OCI-LY3 (cell line): ENCODE results near the gene IL12B.
"Not testable (repeated sequence)": the region's sequence is repeated elsewhere in the genome, so short reads cannot be mapped to it uniquely, and the experiment has no call there.

Experiments used
- H2AFZ ChIP-seq: fragments of 200-600, 300-600 bp; shearing (Covaris generic); 2 replicates; pipeline ENCODE4 v1.6.0; 2014; ENCODE audit warnings: antibody characterized with exemption, low read depth, low read length
- H3K27ac ChIP-seq: fragments of 200-600, 300-600 bp; sonication (generic); 2 replicates; pipeline ENCODE4 v1.5.1; 2014; ENCODE audit warnings: mild to moderate bottlenecking, low read length, moderate library complexity, mixed read lengths
- H3K27me3 ChIP-seq: fragments of 200-600, 300-600 bp; sonication (generic); 2 replicates; pipeline ENCODE4 v1.6.1; 2014; ENCODE audit warnings: low read depth, low read length, mixed read lengths
- H3K36me3 ChIP-seq: fragments of 200-600, 300-600 bp; sonication (generic); replicated peaks from 2 replicates; pipeline ENCODE3; 2014; ENCODE audit warnings: low read depth, low read length, mixed read lengths
- H3K4me1 ChIP-seq: fragments of 300-600, 200-600 bp; sonication (generic); 2 replicates; pipeline ENCODE4 v1.6.1; 2014; ENCODE audit warnings: low read length, mixed read lengths
- H3K4me2 ChIP-seq: fragments of 200-600, 300-600 bp; sonication (generic); 2 replicates; pipeline ENCODE4 v1.6.1; 2014; ENCODE audit warnings: low read length, mixed read lengths
- H3K4me3 ChIP-seq: fragments of 300-600, 200-600 bp; sonication (generic); 2 replicates; pipeline ENCODE4 v1.5.1; 2014; ENCODE audit warnings: antibody characterized with exemption, mild to moderate bottlenecking, low read length, moderate library complexity
- H3K79me2 ChIP-seq: fragments of 300-600, 200-600 bp; shearing (Covaris generic); 2 replicates; pipeline ENCODE4 v1.6.1; 2014; ENCODE audit warnings: mild to moderate bottlenecking, low read length, mixed read lengths
- H3K9ac ChIP-seq: fragments of 300-600, 200-600 bp; shearing (Covaris generic); 2 replicates; pipeline ENCODE4 v1.6.0; 2014; ENCODE audit warnings: mild to moderate bottlenecking, low read length, moderate library complexity
- H3K9me3 ChIP-seq: fragments of 200-600, 300-600 bp; shearing (Covaris generic); 2 replicates; pipeline ENCODE4 v1.6.1; 2014; ENCODE audit warnings: low read length, mixed read lengths; ENCODE audit not compliant: insufficient read depth
- H4K20me1 ChIP-seq: fragments of 200-600, 300-600 bp; sonication (generic); 2 replicates; pipeline ENCODE4 v1.6.1; 2016; ENCODE audit warnings: low read length, mixed read lengths; ENCODE audit not compliant: insufficient read depth
- EZH2phosphoT487 ChIP-seq: fragments of 200-600 bp; shearing (Covaris generic); IDR thresholded peaks from 2 replicates; pipeline ENCODE4 v1.6.1; 2018; ENCODE audit warnings: antibody characterized with exemption, mixed run types, low read depth
- TF ChIP-seq, protein P1 (sequence below): fragments of 200-600, 300-600 bp; sonication (generic); IDR thresholded peaks from 2 replicates; pipeline ENCODE4 v1.5.1; 2014; ENCODE audit warnings: antibody characterized with exemption, low read length, low read depth

Gene IL12B

DNA sequence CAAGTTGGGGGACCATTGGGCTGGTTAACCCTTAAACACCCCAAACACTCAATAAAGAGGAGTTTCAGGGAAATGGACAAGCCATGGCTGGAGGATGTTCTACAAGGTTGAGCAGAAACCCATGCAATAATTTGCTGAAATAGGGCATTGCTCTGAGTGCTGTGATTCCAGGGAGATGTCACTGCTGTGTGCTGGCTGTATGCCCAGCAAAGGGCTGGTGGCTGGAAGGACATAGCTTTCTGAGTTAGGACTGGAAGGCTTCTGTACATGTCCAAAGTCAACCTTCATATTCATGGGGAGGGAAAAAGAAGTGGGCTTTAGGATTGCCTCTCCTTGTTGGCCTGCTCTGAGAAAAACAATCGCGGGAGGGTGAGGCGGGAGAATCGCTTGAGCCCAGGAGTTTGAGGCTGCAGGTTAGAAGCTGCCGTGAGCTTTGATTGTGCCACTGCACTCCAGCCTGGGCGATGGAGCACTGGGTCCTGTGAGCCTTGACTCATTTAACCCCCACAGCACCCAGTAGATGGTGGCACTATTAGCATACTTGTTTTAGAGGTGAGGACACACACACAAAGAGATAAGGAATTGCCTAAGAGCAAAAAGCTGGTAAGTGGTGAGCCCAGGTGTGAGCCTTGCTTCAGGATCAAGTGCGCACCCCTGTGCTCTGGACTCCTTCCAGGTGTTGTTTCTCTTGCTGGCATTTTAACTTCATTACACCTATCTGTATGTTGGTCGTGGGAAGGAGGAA is 20.4 kb downstream of the IL12B start:
- Histone ChIP-seq H3K9ac (peak overlapping the region; percentile 70), H2AFZ (no peak overlapping the region), H3K4me2 (peak overlapping the region; percentile 99), H3K4me3 (peak overlapping the region; percentile 86), H3K79me2 (no peaks in the 10 kb centered on the region), H3K36me3 (peaks cover 6% of the 10 kb centered on the region), H3K9me3 (no peaks in the 10 kb centered on the region), H3K4me1 (peaks cover 25% of the 10 kb centered on the region), H3K27ac (no peak overlapping the region), H3K27me3 (no peaks in the 10 kb centered on the region), H4K20me1 (no peaks in the 10 kb centered on the region)
- TF ChIP-seq, protein P1, sequence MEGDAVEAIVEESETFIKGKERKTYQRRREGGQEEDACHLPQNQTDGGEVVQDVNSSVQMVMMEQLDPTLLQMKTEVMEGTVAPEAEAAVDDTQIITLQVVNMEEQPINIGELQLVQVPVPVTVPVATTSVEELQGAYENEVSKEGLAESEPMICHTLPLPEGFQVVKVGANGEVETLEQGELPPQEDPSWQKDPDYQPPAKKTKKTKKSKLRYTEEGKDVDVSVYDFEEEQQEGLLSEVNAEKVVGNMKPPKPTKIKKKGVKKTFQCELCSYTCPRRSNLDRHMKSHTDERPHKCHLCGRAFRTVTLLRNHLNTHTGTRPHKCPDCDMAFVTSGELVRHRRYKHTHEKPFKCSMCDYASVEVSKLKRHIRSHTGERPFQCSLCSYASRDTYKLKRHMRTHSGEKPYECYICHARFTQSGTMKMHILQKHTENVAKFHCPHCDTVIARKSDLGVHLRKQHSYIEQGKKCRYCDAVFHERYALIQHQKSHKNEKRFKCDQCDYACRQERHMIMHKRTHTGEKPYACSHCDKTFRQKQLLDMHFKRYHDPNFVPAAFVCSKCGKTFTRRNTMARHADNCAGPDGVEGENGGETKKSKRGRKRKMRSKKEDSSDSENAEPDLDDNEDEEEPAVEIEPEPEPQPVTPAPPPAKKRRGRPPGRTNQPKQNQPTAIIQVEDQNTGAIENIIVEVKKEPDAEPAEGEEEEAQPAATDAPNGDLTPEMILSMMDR: no peak
- TF ChIP-seq EZH2phosphoT487: no peak

DNA sequence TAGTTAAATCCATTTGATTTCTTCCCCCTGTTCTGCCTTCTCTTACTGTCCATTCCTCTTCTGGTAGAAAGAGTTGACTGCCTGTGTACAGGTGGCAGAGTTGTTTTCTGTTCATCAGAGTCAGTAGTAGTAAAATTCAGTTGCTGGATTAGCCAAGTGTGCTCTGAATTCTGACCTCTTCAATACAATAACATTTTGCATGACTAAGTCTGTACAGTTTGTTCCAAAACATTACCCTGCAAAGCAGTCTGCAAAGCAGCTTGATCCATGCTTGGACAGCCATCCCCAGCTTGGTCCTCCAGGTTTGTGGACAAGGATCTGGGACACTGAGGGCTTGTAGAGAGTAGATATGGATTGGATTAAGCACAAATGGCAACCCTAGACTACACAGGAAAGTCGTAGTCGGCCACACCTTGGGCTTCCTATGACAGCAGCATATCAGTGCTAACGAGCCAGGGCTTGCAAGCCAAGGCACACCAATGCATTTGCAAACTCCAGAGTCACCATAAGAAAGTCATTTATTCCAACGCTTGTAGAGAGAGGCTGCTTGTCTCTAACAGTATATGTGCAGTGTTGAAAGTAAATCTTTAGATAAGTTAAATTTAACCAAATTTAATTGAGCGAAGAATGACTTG is 25.2 kb downstream of the IL12B start:
- Histone ChIP-seq H2AFZ (no peak overlapping the region), H3K36me3 (peaks cover 25% of the 10 kb centered on the region), H3K9me3 (peaks cover 31% of the 10 kb centered on the region; the same call in 1 of the 2 replicates), H3K27ac (no peak overlapping the region), H3K4me2 (no peak overlapping the region), H3K27me3 (no peaks in the 10 kb centered on the region), H3K9ac (no peak overlapping the region), H3K79me2 (no peaks in the 10 kb centered on the region), H4K20me1 (no peaks in the 10 kb centered on the region), H3K4me3 (no peak overlapping the region), H3K4me1 (peaks cover 18% of the 10 kb centered on the region)
- TF ChIP-seq, protein P1: no peak
- TF ChIP-seq EZH2phosphoT487: no peak

DNA sequence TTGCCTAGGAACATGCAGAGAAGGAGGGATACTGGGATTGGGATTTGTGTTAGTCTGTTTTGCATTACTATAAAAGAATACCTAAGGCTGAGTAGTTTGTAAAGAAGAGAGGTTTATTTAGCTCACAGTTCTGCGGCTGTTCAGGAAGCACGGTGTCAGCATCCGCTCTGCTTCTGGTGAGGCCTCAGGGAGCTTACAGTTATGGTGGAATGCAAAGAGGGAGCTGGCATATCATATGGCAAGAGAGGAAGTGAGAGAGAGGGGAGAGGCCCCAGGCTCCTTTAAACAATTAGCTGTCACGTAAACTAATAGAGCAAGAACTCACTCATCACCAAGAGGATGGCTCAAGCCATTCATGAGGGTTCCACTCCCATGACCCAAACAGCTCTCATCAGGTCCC is 27.0 kb downstream of the IL12B start:
- Histone ChIP-seq H2AFZ (no peak overlapping the region), H3K4me1 (peaks cover 17% of the 10 kb centered on the region), H3K79me2 (no peaks in the 10 kb centered on the region), H4K20me1 (no peaks in the 10 kb centered on the region), H3K27ac (peak overlapping the region; percentile 93), H3K9me3 (peaks cover 34% of the 10 kb centered on the region; the same call in 1 of the 2 replicates), H3K9ac (no peak overlapping the region), H3K4me3 (no peak overlapping the region), H3K36me3 (peaks cover 30% of the 10 kb centered on the region), H3K4me2 (no peak overlapping the region), H3K27me3 (no peaks in the 10 kb centered on the region)
- TF ChIP-seq EZH2phosphoT487: no peak
- TF ChIP-seq, protein P1: no peak

DNA sequence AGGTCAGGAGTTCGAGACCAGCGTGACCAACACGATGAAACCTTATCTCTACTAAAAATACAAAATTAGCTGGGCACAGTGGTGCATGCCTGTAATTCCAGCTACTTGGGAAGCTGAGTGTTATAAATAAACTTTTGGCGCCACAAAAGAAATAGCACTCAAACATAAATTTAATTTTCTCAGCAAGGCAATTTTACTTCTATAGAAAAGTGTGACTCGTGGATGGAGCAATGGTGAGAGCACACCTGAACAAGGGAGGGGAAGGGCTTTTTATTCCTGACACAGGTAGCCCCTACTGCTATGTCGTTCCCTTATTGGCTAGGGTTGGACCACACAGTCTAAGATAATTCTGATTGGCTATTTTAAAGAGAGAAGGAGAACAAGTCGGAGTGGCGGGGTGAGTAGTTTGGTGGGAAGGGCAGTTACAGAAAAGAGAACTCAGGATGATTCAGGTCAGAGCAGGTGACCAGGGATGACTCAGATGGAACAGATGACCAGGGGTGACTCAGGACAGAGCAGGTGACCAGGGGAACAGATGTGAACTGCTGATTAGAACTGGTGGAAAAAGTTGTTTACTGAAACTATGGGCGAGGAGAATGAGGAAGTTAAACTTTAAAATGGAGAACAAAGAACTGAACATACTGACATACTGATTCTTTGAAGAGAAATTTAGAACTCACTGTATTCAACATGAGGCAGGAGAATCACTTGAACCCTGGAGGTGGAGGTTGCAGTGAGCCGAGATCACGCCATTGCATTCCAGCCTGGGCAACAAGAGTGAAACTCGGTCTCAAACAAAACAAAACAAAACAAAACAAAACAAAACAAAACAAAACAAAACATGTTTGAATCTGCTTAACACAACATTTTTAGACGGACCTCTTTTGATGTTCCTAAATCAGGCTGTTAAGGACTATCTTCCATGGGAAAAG is 28.1 kb downstream of the IL12B start:
- not testable (repeated sequence) for H4K20me1 ChIP-seq, H3K4me3 ChIP-seq, H3K27me3 ChIP-seq, H3K4me1 ChIP-seq, H3K79me2 ChIP-seq, H3K9ac ChIP-seq, H3K4me2 ChIP-seq, H2AFZ ChIP-seq
- peaks cover 34% of the 10 kb centered on the region; the same call in 1 of the 2 replicates for H3K9me3 ChIP-seq
- H3K27ac ChIP-seq: peak overlapping the region; percentile 93
- peaks cover 30% of the 10 kb centered on the region for H3K36me3 ChIP-seq
